ENCODE measurements around the gene SLC22A7.

SLC22A7 gene

GRCh38 chr6:43290339-43290904, 7.6 kb upstream of the SLC22A7 start:
- H4K20me1 ChIP-seq (ENCODE audit: insufficient read depth, low read length) = no peaks in the 10 kb centered on the region
- H3K9me2 ChIP-seq (replicated peaks; ENCODE audit: insufficient read depth, low read length) = no peaks in the 10 kb centered on the region
- peaks cover 11% of the 10 kb centered on the region for H3K27me3 ChIP-seq (replicated peaks; ENCODE audit: insufficient read depth, low read length)
- H3K27ac ChIP-seq (ENCODE audit: low read length) = no peak overlapping the region
- no peak overlapping the region for H3K9ac ChIP-seq (ENCODE audit: low read length)
- H3K4me2 ChIP-seq (ENCODE audit: low read depth, low read length) = no peak overlapping the region
- no peak for TF ChIP-seq EZH2phosphoT487 (IDR thresholded peaks at IDR 0.05; ENCODE audit: low read length)
- TF ChIP-seq EZH2 (optimal IDR thresholded peaks at IDR 0.05; ENCODE audit: low read depth, low read length) = no peak
- no peak for TF ChIP-seq CTCF (IDR thresholded peaks at IDR 0.05; ENCODE audit: low read length)
- no peaks in the 10 kb centered on the region for H3K4me1 ChIP-seq (ENCODE audit: low read length)
- no peaks in the 10 kb centered on the region for H3F3A ChIP-seq (ENCODE audit: insufficient read depth, low read length)
- no peaks in the 10 kb centered on the region for H3K79me2 ChIP-seq (ENCODE audit: low read length)
- no peak overlapping the region for H3K4me3 ChIP-seq (ENCODE audit: low read length)
- no peak overlapping the region for H2AFZ ChIP-seq (ENCODE audit: low read length)
- no peaks in the 10 kb centered on the region for H3K36me3 ChIP-seq (replicated peaks; ENCODE audit: insufficient read depth, low read length)
- no peaks in the 10 kb centered on the region for H3K9me3 ChIP-seq (replicated peaks; ENCODE audit: insufficient read depth, low read length)
- no peak for DNase-seq

- no peaks in the 10 kb centered on the region for H3F3A ChIP-seq (ENCODE audit: insufficient read depth, low read length)
- H3K27ac ChIP-seq (ENCODE audit: low read length) = no peak overlapping the region
- no peak overlapping the region for H3K4me3 ChIP-seq (ENCODE audit: low read length)
- TF ChIP-seq EZH2 (optimal IDR thresholded peaks at IDR 0.05; ENCODE audit: low read depth, low read length) = no peak
- TF ChIP-seq EZH2phosphoT487 (IDR thresholded peaks at IDR 0.05; ENCODE audit: low read length) = no peak
- no peak for TF ChIP-seq CTCF (IDR thresholded peaks at IDR 0.05; ENCODE audit: low read length)
- H3K79me2 ChIP-seq (ENCODE audit: low read length) = no peaks in the 10 kb centered on the region
- H2AFZ ChIP-seq (ENCODE audit: low read length) = no peak overlapping the region
- H3K4me1 ChIP-seq (ENCODE audit: low read length) = no peaks in the 10 kb centered on the region
- H3K9me3 ChIP-seq (replicated peaks; ENCODE audit: insufficient read depth, low read length) = no peaks in the 10 kb centered on the region
- no peaks in the 10 kb centered on the region for H3K9me2 ChIP-seq (replicated peaks; ENCODE audit: insufficient read depth, low read length)
- peaks cover 6% of the 10 kb centered on the region for H3K27me3 ChIP-seq (replicated peaks; ENCODE audit: insufficient read depth, low read length)
- H3K4me2 ChIP-seq (ENCODE audit: low read depth, low read length) = no peak overlapping the region
- no peaks in the 10 kb centered on the region for H4K20me1 ChIP-seq (ENCODE audit: insufficient read depth, low read length)
- no peak for DNase-seq
- H3K9ac ChIP-seq (ENCODE audit: low read length) = no peak overlapping the region
- no peaks in the 10 kb centered on the region for H3K36me3 ChIP-seq (replicated peaks; ENCODE audit: insufficient read depth, low read length)
These were observed 7.1 kb upstream of the SLC22A7 start for GRCh38 chr6:43290905-43291355.

GRCh38 chr6:43291708-43292107, 6.4 kb upstream of the SLC22A7 start:
- DNase-seq = no peak
- Histone ChIP-seq H3K4me1 (ENCODE audit: low read length) (no peaks in the 10 kb centered on the region), H3K79me2 (ENCODE audit: low read length) (no peaks in the 10 kb centered on the region), H3K4me2 (ENCODE audit: low read depth, low read length) (no peak overlapping the region), H3K27ac (ENCODE audit: low read length) (no peak overlapping the region), H3K36me3 (replicated peaks; ENCODE audit: insufficient read depth, low read length) (no peaks in the 10 kb centered on the region), H3F3A (ENCODE audit: insufficient read depth, low read length) (no peaks in the 10 kb centered on the region), H3K9ac (ENCODE audit: low read length) (no peak overlapping the region), H3K9me2 (replicated peaks; ENCODE audit: insufficient read depth, low read length) (no peaks in the 10 kb centered on the region), H4K20me1 (ENCODE audit: insufficient read depth, low read length) (no peaks in the 10 kb centered on the region), H3K9me3 (replicated peaks; ENCODE audit: insufficient read depth, low read length) (no peaks in the 10 kb centered on the region), H3K4me3 (ENCODE audit: low read length) (no peak overlapping the region), H2AFZ (ENCODE audit: low read length) (no peak overlapping the region), H3K27me3 (replicated peaks; ENCODE audit: insufficient read depth, low read length) (no peaks in the 10 kb centered on the region)
- no peak for TF ChIP-seq EZH2 (optimal IDR thresholded peaks at IDR 0.05; ENCODE audit: low read depth, low read length)
- no peak for TF ChIP-seq EZH2phosphoT487 (IDR thresholded peaks at IDR 0.05; ENCODE audit: low read length)
- no peak for TF ChIP-seq CTCF (IDR thresholded peaks at IDR 0.05; ENCODE audit: low read length)
